Peyer's patch (tissue), 4 donors: ENCODE data around the gene UHRF1. TPM values are rescaled to one million over a fixed set of nuclear protein-coding genes. Genes with fewer than 3 reads are reported as not detected.
A peak's percentile ranks its signal among the peaks of the same experiment; 100 is the strongest.

ENCODE experiments used
- DNase-seq, 3 donors: peaks; one replicate each; pipeline ENCODE4 v3.0.0-alpha.2; 2017 to 2019
- H3K27ac ChIP-seq, 4 donors: fragments of 200-600 bp; sonication (generic); one replicate each; pipeline ENCODE4 v1.5.1; 2016 to 2019
- H3K27me3 ChIP-seq, 2 donors: fragments of 200-600 bp; sonication (generic); one replicate each; pipeline ENCODE4 v1.5.1; 2019
- H3K36me3 ChIP-seq, 3 donors: fragments of 200-600 bp; sonication (generic); one replicate each; pipeline ENCODE4 v1.5.1; 2016 to 2019
- H3K4me1 ChIP-seq, 4 donors: fragments of 200-600 bp; sonication (generic); one replicate each; pipeline ENCODE4 v1.5.1; 2016 to 2019
- H3K4me3 ChIP-seq, 4 donors: fragments of 200-600 bp; sonication (generic); 1 replicate in 3 of 4; 2 replicates in 1 of 4; pipeline ENCODE4 v1.5.1; 2016 to 2019; ENCODE audit warnings: mild to moderate bottlenecking in 1 of 4
- H3K9me3 ChIP-seq, 4 donors: fragments of 200-600 bp; sonication (generic); one replicate each; pipeline ENCODE4 v1.5.1; 2016 to 2019; ENCODE audit warnings: mild to moderate bottlenecking in 1 of 4
- POLR2A ChIP-seq, 2 donors: fragments of 450-650 bp; IDR thresholded peaks; one replicate each; pipeline ENCODE4 v1.5.1; 2017; ENCODE audit warnings: antibody characterized with exemption in 2 of 2, mild to moderate bottlenecking in 2 of 2, moderate library complexity in 2 of 2
- total RNA-seq, 4 donors: library from RNA; depleted of rRNA; stranded (reverse); fragments of >200 nt; gene quantifications; one replicate each; pipeline ENCODE4 v1.1.0, GENCODE V29; 2016
- TF ChIP-seq, protein P1 (sequence below), 6 experiments: fragments of 450-650 bp in 4 of 6; fragments of 200-600 bp in 2 of 6; sonication (generic) in 1 of 6; IDR thresholded peaks; one replicate each; pipeline ENCODE4 v1.5.1; 2017 to 2019; ENCODE audit warnings: antibody characterized with exemption in 6 of 6, mild to moderate bottlenecking in 3 of 6, moderate library complexity in 1 of 6

Gene UHRF1
- total RNA-seq, 4 donors from 2014 or later, result 6.7 to 35.5 (median 8.0) TPM

DNA sequence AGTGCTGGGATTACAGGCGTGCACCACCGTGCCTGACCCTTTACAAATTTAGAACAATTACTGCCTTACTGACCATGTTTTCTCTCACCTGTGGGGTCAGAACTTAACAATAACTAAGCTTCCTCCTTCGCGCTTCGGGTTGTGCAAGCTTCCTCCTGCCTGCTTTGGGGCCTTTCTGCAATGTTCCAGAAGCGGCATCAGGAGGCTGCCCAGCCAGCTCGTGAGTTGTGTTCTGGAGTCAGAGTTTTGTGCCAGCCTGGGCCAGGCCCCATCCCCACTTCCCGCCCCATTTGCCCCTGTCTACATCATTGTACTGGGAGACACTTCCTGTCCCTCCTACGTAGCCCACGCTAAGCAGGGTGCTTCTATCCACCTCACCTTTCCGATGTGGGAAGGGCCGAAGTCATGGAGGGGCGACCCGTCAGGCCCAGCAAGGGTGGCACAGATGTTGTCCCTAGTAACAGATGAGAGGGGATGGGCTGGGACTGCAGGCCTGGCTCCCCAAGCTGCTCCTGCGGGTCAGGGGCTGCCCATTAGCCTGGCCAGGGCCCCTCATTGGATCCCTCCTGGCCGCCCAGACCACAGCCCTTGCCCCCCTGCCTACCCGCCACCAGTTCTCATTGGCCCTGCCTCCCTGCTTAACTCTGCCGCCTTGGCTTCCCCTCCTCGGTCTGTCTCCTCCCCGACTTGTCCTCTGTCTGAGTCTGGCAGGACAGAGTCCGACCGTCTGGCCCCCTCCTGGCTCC lies 13.4 kb downstream of the UHRF1 start:
- Histone ChIP-seq H3K9me3 (no peaks in the 10 kb centered on the region), H3K36me3 (no peaks in the 10 kb centered on the region), H3K4me1 (no peaks in the 10 kb centered on the region), H3K27me3 (no peaks in the 10 kb centered on the region), H3K27ac (no peak overlapping the region), H3K4me3 (no peak overlapping the region)
- DNase-seq, result no peak
- TF ChIP-seq POLR2A (IDR thresholded peaks at IDR 0.05), result no peak
- TF ChIP-seq, protein P1, sequence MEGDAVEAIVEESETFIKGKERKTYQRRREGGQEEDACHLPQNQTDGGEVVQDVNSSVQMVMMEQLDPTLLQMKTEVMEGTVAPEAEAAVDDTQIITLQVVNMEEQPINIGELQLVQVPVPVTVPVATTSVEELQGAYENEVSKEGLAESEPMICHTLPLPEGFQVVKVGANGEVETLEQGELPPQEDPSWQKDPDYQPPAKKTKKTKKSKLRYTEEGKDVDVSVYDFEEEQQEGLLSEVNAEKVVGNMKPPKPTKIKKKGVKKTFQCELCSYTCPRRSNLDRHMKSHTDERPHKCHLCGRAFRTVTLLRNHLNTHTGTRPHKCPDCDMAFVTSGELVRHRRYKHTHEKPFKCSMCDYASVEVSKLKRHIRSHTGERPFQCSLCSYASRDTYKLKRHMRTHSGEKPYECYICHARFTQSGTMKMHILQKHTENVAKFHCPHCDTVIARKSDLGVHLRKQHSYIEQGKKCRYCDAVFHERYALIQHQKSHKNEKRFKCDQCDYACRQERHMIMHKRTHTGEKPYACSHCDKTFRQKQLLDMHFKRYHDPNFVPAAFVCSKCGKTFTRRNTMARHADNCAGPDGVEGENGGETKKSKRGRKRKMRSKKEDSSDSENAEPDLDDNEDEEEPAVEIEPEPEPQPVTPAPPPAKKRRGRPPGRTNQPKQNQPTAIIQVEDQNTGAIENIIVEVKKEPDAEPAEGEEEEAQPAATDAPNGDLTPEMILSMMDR (IDR thresholded peaks at IDR 0.05), result no peak

DNA sequence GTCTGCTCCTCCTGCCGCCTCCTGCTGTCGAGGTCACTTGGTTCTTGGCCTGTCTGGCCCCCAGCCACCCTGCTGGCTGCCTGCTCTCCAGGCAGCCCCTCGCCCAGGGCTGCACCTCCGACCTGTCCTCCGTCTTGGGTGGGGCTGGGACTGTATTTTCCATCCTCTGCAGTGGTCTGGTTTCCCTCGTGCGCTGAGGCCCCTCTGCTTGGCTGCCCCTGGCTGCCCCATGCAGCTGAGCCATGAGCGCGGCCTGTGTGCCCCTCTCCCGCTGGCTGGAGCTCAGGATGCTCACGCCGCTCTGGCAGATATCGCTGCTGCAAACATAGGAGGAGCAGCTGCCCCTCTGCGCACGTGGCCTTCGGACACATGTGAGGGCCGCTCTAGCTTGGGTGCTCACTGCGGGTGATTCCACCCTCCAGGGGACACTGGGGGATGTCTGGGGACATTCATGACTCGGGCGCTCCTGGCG lies 14.0 kb downstream of the UHRF1 start:
- no peaks in the 10 kb centered on the region for H3K9me3 ChIP-seq
- no peaks in the 10 kb centered on the region for H3K27me3 ChIP-seq
- H3K4me3 ChIP-seq, result no peak overlapping the region
- H3K36me3 ChIP-seq, result no peaks in the 10 kb centered on the region
- TF ChIP-seq, protein P1 (IDR thresholded peaks at IDR 0.05), result no peak
- TF ChIP-seq POLR2A (IDR thresholded peaks at IDR 0.05), result no peak
- DNase-seq, result no peak
- H3K4me1 ChIP-seq, result no peaks in the 10 kb centered on the region
- no peak overlapping the region for H3K27ac ChIP-seq

DNA sequence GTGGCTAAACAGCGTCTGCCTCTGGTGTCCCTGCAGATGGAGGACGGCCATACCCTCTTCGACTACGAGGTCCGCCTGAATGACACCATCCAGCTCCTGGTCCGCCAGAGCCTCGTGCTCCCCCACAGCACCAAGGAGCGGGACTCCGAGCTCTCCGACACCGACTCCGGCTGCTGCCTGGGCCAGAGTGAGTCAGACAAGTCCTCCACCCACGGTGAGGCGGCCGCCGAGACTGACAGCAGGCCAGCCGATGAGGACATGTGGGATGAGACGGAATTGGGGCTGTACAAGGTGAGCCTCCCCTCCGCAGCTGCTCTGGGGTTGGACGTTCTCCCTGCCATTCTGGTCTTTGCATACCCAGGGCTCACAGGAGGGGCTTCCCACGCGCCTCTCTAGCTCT lies 19.9 kb downstream of the UHRF1 start:
- no peak for DNase-seq
- Histone ChIP-seq H3K4me1 (peaks cover 0 to 8% (median 0%) of the 10 kb centered on the region in 4 donors), H3K27ac (no peak overlapping the region), H3K36me3 (no peaks in the 10 kb centered on the region), H3K9me3 (no peaks in the 10 kb centered on the region), H3K4me3 (no peak overlapping the region), H3K27me3 (no peaks in the 10 kb centered on the region)
- TF ChIP-seq, protein P1 (IDR thresholded peaks at IDR 0.05), result no peak

DNA sequence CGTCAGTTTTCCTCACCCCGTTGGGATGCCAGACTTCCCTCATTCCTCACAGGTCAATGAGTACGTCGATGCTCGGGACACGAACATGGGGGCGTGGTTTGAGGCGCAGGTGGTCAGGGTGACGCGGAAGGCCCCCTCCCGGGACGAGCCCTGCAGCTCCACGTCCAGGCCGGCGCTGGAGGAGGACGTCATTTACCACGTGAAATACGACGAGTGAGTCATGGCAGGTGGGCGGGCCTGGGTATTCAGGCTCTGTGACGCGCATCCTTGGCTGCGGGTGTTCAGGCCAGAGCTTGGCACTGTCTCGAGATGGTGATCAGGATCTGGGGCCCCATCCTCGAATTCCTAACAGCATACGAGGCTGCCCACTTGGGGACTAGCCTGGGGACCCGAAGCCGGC lies 21.4 kb downstream of the UHRF1 start:
- Histone ChIP-seq H3K36me3 (no peaks in the 10 kb centered on the region), H3K27ac (no peak overlapping the region), H3K4me3 (no peak overlapping the region), H3K27me3 (no peaks in the 10 kb centered on the region), H3K9me3 (no peaks in the 10 kb centered on the region), H3K4me1 (peaks cover 0 to 8% (median 0%) of the 10 kb centered on the region in 4 donors)
- no peak for DNase-seq
- TF ChIP-seq, protein P1 (IDR thresholded peaks at IDR 0.05), result no peak
- TF ChIP-seq POLR2A (IDR thresholded peaks at IDR 0.05), result no peak

DNA sequence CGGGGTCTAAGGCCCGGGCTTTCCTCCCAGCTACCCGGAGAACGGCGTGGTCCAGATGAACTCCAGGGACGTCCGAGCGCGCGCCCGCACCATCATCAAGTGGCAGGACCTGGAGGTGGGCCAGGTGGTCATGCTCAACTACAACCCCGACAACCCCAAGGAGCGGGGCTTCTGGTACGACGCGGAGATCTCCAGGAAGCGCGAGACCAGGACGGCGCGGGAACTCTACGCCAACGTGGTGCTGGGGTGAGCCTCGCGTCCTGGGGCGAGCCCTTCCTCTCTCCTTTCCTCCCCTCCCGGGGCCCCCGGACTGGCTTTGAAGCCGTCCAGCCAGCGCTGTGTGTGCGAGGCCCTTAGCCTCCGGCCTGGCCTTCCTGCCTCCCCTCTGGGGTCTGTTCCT lies 23.4 kb downstream of the UHRF1 start:
- no peak for TF ChIP-seq POLR2A (IDR thresholded peaks at IDR 0.05)
- TF ChIP-seq, protein P1 (IDR thresholded peaks at IDR 0.05), result no peak
- H3K36me3 ChIP-seq, result no peaks in the 10 kb centered on the region
- peak overlapping the region in 1 of 4 donors; percentile 26 for H3K27ac ChIP-seq
- no peak overlapping the region for H3K4me3 ChIP-seq
- no peaks in the 10 kb centered on the region for H3K9me3 ChIP-seq
- no peaks in the 10 kb centered on the region for H3K27me3 ChIP-seq
- peaks cover 0 to 8% (median 0%) of the 10 kb centered on the region in 4 donors for H3K4me1 ChIP-seq
- no peak for DNase-seq
